Measurements from ENCODE around the gene SNRNP35.
"Not testable (repeated sequence)": the region's sequence is repeated elsewhere in the genome, so short reads cannot be mapped to it uniquely, and the experiment has no call there.

The SNRNP35 gene

GRCh38 chr12:123457980-123458779 is at the start of gene SNRNP35:
TSS of gene SNRNP35 (plus strand) at chr12:123458139. CDS start at chr12:123465541, 7,402 bp downstream.
- H3K9me3 Mint-ChIP-seq, result no peaks in the 10 kb centered on the region

GRCh38 chr12:123408619-123409018 is 49.3 kb upstream of the SNRNP35 start:
- H3K27ac Mint-ChIP-seq, H3K4me3 Mint-ChIP-seq, ATAC-seq: not testable (repeated sequence)

More at GRCh38 chr12:123457980-123458779, at the start of gene SNRNP35:
- peak within 1 kb of the TSS; percentile 99 for H3K4me3 Mint-ChIP-seq
- peak; percentile 72 to 91 for DNase-seq (ENCODE audit: low spot score in 2 of 2)
- ATAC-seq, result peak; percentile 84
- H3K36me3 Mint-ChIP-seq, result peaks cover 61% of the 10 kb centered on the region
- H3K27ac Mint-ChIP-seq, result peak within 1 kb of the TSS; percentile 100
- peaks cover 24% of the 10 kb centered on the region for H3K4me1 Mint-ChIP-seq

DNA sequence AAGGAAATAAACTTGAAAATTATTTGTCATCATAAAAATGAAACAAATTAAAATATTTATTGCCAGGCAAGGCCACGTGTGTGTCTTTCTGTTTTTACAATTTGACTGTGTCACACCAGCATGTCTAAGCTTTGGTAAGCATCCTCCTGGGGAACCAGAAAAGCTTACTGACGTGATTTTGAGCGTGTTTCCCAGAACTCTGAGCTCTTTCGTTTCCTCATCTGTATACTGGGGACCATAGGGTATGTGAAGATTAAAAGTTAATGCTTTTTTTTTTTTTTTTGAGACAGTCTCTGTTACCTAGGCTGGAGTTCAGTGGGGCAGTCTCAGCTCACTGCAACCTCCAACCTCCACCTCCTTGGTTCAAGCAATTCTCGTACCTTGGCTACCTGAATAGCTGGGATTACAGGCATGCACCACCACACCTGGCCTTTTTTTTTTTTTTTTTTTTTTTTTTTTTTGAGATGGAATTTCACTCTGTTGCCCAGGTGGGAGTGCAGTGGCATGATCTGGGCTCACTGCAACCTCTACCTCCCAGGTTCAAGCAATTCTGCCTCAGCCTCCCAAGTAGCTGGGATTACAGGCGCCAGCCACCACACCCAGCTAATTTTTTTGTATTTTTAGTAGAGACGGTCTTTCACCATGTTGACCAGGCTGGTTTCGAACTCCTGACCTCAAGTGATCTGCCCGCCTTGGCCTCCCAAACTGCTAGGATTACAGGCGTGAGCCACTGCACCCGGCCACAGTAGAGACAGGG is 48.5 kb upstream of the SNRNP35 start:
- H3K4me3 Mint-ChIP-seq; DNase-seq (ENCODE audit: low spot score in 2 of 2); H3K4me1 Mint-ChIP-seq; H3K9me3 Mint-ChIP-seq; ATAC-seq; H3K27ac Mint-ChIP-seq: not testable (repeated sequence)
- peaks cover 85% of the 10 kb centered on the region for H3K36me3 Mint-ChIP-seq

More at GRCh38 chr12:123408619-123409018, 49.3 kb upstream of the SNRNP35 start:
- not testable (repeated sequence) for H3K4me1 Mint-ChIP-seq; H3K9me3 Mint-ChIP-seq; DNase-seq (ENCODE audit: low spot score in 2 of 2)
- H3K36me3 Mint-ChIP-seq, result peaks cover 89% of the 10 kb centered on the region

DNA sequence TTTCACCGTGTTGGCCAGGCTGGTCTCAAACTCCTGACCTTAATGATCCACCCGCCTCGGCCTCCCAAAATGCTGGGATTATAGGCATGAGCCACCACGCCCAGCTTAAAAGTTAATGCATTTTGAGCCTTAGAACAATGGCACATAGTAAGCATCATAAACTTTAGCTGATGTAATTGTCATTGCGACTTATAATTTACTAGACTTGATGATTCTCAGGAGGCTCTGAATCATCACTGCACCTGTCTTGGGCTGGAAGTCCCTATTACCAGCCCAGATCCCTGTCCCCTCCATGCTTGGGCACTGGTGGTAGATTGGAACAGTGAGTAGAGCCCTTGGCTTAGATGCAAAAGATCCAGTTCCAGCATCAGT is 47.9 kb upstream of the SNRNP35 start:
- DNase-seq (ENCODE audit: low spot score in 2 of 2), result no peak

DNA sequence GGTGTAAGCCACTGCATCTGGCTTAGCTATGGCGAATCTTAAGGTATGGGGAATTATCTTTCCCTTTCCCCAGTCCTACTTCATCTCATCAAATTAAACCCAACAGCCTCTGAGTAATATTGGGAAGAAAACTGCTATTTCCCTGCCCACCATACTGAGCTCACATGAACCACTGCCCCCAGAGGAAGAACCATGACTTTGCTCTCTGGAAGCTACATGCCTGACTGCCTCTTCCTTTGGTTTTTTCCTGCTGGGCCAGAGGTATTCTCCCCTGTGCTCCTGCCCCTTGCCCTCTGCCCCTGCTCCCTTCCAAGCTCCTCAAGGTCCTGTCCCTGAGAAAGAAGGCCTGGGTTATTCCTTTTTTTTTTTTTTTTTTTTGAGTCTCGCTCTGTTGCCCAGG is 36.6 kb upstream of the SNRNP35 start:
- ATAC-seq (no peak), DNase-seq (ENCODE audit: low spot score in 2 of 2) (no peak)
- no peaks in the 10 kb centered on the region for H3K4me1 Mint-ChIP-seq
- H3K36me3 Mint-ChIP-seq, result peaks cover 94% of the 10 kb centered on the region
- H3K9me3 Mint-ChIP-seq, result no peaks in the 10 kb centered on the region
- no peak overlapping the region for H3K27ac Mint-ChIP-seq
- no peak overlapping the region for H3K4me3 Mint-ChIP-seq

More for the DNA sequence above, 47.9 kb upstream of the SNRNP35 start:
- no peak overlapping the region for H3K27ac Mint-ChIP-seq
- no peaks in the 10 kb centered on the region for H3K9me3 Mint-ChIP-seq
- no peak overlapping the region for H3K4me3 Mint-ChIP-seq
- ATAC-seq, result no peak
- no peaks in the 10 kb centered on the region for H3K4me1 Mint-ChIP-seq
- peaks cover 83% of the 10 kb centered on the region for H3K36me3 Mint-ChIP-seq

- ATAC-seq, result peak; percentile 78
- Mint-ChIP-seq H3K36me3 (peaks cover 89% of the 10 kb centered on the region), H3K27ac (peak overlapping the region; percentile 78), H3K9me3 (no peaks in the 10 kb centered on the region), H3K4me3 (peak overlapping the region; percentile 51), H3K4me1 (peaks cover 35% of the 10 kb centered on the region)
- DNase-seq (ENCODE audit: low spot score in 2 of 2), result peak in 1 of 2 donors; percentile 66
Measured at GRCh38 chr12:123427036-123427769, 30.7 kb upstream of the SNRNP35 start.

DNA sequence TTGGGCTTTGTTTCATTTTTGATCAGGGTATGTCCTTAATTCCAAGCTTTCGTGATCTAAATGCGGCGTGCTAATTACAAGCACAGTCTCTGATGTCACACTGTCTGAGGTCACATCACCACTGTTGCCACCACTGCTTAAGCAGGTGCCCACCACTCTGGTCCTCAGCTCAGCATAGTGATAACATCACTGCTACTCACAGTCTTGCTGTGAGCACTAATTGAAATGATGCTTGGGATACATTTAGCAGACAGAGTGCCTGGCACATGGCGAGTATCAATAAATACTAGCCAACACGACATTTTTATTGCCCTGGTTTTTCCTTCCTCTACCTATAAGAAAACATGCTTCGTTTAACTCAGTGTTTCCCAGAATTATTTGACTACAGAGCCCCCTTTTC is 29.3 kb upstream of the SNRNP35 start:
- Mint-ChIP-seq H3K27ac (peak overlapping the region; percentile 78), H3K36me3 (peaks cover 82% of the 10 kb centered on the region), H3K9me3 (no peaks in the 10 kb centered on the region), H3K4me1 (peaks cover 49% of the 10 kb centered on the region), H3K4me3 (peak overlapping the region; percentile 51)
- no peak for ATAC-seq
- DNase-seq (ENCODE audit: low spot score in 2 of 2), result no peak

- not testable (repeated sequence) for DNase-seq (ENCODE audit: low spot score in 2 of 2); H3K9me3 Mint-ChIP-seq; ATAC-seq
- Mint-ChIP-seq H3K36me3 (peaks cover 77% of the 10 kb centered on the region), H3K27ac (peak overlapping the region; percentile 78), H3K4me3 (peak overlapping the region; percentile 51), H3K4me1 (peaks cover 54% of the 10 kb centered on the region)
Measured at GRCh38 chr12:123429101-123429500, 28.8 kb upstream of the SNRNP35 start.

DNA sequence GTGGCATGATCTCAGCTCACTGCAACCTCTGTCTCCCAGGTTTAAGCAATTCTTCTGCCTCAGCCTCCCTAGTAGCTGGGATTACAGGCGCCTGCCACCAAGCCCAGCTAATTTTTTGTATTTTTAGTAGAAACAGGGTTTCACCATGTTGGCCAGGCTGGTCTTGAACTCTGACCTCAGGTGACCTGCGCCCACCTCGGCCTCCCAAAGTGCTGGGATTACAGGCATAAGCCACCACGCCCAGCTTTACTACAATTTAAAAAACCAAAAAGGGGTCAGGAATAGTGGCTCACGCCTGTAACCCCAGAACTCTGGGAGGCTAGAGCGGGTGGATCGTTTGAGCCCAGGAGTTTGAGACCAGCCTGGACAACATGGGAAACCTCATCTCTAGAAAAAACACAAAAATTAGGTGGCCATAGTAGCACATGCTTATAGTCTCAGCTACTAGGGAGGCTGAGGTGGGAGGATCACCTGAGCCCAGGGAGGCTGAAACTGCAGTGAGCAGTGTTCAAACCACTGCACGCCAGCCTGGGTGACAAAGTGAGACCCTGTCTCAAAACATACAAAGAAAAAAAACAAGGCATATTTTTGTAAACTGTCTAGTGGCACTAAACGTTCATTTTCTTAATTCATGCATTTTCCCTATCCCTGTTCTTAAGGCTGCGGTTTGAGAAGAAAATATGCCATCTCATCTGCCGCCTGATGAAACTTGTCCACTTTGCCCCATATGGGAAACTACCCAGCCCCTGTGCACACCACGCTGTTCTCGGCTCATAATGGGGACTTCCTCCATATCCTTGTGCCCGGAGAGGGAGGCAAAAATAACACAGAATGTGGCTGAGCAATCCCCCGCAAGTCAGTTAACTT is 25.8 kb upstream of the SNRNP35 start:
- H3K4me3 Mint-ChIP-seq, result peak overlapping the region; percentile 98
- H3K4me1 Mint-ChIP-seq, result peaks cover 66% of the 10 kb centered on the region
- DNase-seq (ENCODE audit: low spot score in 2 of 2), result peak in 1 of 2 donors; percentile 69
- H3K36me3 Mint-ChIP-seq, result peaks cover 66% of the 10 kb centered on the region
- H3K9me3 Mint-ChIP-seq, result not testable (repeated sequence)
- ATAC-seq, result peak; percentile 35
- H3K27ac Mint-ChIP-seq, result peak overlapping the region; percentile 87

DNA sequence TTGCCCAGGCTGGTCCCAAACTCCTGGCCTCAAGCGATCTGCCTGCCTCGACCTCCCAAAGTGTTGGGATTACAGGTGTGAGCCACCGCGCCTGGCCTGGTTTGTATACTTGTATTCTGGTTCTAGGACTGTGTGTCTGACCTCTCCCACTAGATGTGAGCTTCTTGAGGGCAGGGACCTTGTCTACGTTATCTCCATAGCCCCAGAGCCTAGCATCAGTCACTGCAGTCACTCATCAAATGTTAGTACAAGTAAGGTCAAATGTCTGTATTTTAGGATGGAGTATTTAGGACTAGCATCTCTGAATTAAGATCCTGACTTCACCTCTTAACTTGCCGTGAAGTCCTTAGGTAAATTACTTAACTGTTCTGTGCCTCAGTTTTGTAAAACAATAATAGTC is 24.3 kb upstream of the SNRNP35 start:
- peaks cover 52% of the 10 kb centered on the region for H3K36me3 Mint-ChIP-seq

DNA sequence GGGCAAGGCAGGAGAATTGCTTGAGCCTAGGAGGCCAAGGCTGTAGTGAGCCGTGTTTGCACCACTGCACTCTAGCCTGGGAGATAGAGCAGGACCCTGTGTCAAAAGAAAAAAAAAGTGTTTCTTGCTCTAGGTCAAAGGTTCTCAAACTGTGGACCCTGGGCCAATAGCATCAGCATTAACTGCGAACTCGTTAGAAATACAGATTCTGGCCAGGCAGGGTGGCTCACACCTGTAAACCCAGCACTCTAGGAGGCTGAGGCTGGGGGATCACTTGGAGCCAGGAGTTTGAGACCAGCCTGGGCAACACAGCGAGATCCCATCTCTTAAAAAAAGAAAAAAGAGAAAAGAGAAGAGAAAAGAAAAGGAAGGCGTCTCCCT is 22.3 kb upstream of the SNRNP35 start:
- peaks cover 32% of the 10 kb centered on the region for H3K36me3 Mint-ChIP-seq
- H3K4me3 Mint-ChIP-seq, result peak overlapping the region; percentile 98
- H3K4me1 Mint-ChIP-seq, result peaks cover 50% of the 10 kb centered on the region

More for the DNA sequence above, 24.3 kb upstream of the SNRNP35 start:
- Mint-ChIP-seq H3K27ac (peak overlapping the region; percentile 87), H3K4me1 (peaks cover 55% of the 10 kb centered on the region), H3K9me3 (no peaks in the 10 kb centered on the region), H3K4me3 (peak overlapping the region; percentile 98)
- no peak for DNase-seq (ENCODE audit: low spot score in 2 of 2)
- ATAC-seq, result no peak

DNA sequence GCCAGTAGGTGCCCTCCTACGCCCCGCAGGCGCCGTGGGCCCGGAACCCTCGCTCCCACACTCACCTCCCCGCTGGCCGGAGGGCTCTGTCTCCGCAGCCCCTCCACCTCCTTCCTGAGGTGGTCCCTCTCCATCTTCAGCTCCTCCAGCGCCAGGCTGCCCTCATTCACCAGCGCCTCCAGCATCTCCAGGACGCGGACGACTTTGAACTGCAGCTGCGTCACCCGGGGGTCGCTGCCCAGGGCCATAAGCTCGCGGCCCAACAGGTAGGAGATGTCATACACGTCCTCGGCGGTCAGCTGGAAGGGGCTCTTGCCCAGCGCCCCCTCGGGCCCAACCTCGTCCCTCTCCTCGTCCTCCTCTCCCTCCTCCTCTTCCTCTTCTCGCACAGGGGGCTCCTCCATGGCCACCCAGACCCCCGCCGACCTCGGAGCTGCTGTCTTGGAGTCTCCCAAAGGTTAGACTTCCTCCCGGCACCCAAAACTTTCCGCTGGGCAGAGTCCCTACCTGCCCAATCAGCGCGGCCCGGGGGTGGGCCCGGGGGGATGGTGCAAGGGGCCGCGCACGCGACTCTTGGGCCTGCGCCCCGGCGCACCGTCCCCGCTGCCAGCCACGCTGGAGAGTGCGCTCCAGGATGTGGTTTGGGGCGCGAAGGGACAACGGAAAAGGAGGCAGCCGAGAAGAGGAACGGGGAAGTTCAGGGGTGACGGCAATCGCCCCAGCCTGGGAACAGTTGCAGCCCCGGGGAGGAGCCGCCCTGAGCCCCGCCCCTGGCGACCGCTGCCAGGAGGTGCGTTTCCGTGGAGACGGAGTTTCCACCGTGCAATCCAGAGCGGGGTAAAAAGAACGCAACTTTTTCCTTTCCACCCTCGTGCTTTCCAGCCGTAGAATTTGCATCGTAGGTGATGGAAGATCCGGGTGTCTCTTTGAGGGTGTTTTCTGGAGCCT is 21.6 kb upstream of the SNRNP35 start, which contains the start of gene RILPL2:
Gene RILPL2, minus strand, starts transcription at position 668 of the 948 bp plus-strand sequence. Its CDS starts 264 bp downstream, at position 404.
- Mint-ChIP-seq H3K27ac (peak within 1 kb of the TSS; percentile 97), H3K4me3 (peak within 1 kb of the TSS; percentile 98), H3K4me1 (peaks cover 44% of the 10 kb centered on the region), H3K36me3 (peaks cover 25% of the 10 kb centered on the region), H3K9me3 (no peaks in the 10 kb centered on the region)
- peak; percentile 80 to 96 for DNase-seq (ENCODE audit: low spot score in 2 of 2)
- peak; percentile 92 for ATAC-seq

More for the DNA sequence above, 22.3 kb upstream of the SNRNP35 start:
- no peaks in the 10 kb centered on the region for H3K9me3 Mint-ChIP-seq
- peak in 1 of 2 donors; percentile 54 for DNase-seq (ENCODE audit: low spot score in 2 of 2)
- ATAC-seq, result no peak
- H3K27ac Mint-ChIP-seq, result peak overlapping the region; percentile 97

DNA sequence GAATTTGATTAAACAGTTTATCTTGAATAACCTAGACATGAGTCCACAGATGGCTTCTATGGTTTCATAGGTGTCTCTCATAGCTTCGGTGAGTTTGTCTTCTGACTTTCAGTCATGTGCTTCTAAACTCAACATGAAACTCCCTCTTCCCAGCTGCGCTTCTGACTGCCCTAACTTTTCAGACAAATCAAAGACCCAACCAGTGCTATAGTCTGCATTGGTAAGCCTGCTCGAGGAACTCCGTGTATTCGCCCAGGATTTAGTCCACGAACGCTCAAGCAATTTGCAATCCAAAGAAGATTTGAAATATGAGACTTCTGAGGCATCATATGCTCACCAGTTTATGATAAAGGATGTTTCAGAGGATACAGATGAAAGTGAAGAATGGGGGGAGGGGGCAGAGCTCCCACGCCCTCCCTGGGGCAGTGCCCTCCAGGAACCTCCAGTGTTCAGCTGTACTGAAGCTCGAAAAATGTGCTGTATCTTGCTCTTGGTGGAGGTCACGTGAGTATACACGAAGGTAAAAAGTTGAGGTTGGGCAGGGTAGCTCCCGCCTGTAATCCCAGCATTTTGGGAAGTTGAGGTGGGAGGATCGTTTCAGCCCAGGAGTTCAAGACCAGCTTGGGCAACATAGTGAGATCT is 16.3 kb upstream of the SNRNP35 start:
- no peak for DNase-seq (ENCODE audit: low spot score in 2 of 2)
- Mint-ChIP-seq H3K4me1 (peaks cover 7% of the 10 kb centered on the region), H3K27ac (peak overlapping the region; percentile 14), H3K36me3 (no peaks in the 10 kb centered on the region), H3K9me3 (no peaks in the 10 kb centered on the region), H3K4me3 (no peak overlapping the region)
- no peak for ATAC-seq

All from stimulated activated effector memory CD8-positive, alpha-beta T cell treated with anti-CD3 and anti-CD28 coated beads, Interleukin-12 subunit alpha, Interleukin-12 subunit beta, amount 100 ng/mL, for 72 hours (primary cell).